ENCODE measurements around the gene TBC1D10A.

GRCh38 chr22:30244641-30245040 is 82.1 kb downstream of the TBC1D10A start:
- TF ChIP-seq, protein P1, sequence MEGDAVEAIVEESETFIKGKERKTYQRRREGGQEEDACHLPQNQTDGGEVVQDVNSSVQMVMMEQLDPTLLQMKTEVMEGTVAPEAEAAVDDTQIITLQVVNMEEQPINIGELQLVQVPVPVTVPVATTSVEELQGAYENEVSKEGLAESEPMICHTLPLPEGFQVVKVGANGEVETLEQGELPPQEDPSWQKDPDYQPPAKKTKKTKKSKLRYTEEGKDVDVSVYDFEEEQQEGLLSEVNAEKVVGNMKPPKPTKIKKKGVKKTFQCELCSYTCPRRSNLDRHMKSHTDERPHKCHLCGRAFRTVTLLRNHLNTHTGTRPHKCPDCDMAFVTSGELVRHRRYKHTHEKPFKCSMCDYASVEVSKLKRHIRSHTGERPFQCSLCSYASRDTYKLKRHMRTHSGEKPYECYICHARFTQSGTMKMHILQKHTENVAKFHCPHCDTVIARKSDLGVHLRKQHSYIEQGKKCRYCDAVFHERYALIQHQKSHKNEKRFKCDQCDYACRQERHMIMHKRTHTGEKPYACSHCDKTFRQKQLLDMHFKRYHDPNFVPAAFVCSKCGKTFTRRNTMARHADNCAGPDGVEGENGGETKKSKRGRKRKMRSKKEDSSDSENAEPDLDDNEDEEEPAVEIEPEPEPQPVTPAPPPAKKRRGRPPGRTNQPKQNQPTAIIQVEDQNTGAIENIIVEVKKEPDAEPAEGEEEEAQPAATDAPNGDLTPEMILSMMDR (IDR thresholded peaks at IDR 0.05), result no peak
- no peak for TF ChIP-seq EP300 (IDR thresholded peaks at IDR 0.05; ENCODE audit: low read depth)
- no peak for TF ChIP-seq POLR2AphosphoS5 (IDR thresholded peaks at IDR 0.05)
- TF ChIP-seq POLR2A (IDR thresholded peaks at IDR 0.05), result no peak
